Endodermal cell (in vitro differentiated cells): ENCODE results near the gene LCAT. TPM values are rescaled to one million over a fixed set of nuclear protein-coding genes. Genes with fewer than 3 reads are reported as not detected.
A peak's percentile ranks its signal among the peaks of the same experiment; 100 is the strongest.

Experiments used
- DNase-seq: peaks from one replicate; pipeline ENCODE4 v3.0.0-alpha.2; 2017
- H3K27ac ChIP-seq: 2 replicates; pipeline ENCODE4 v1.5.1; 2013; ENCODE audit warnings: mild to moderate bottlenecking, low read depth, low read length, moderate library complexity
- H3K27me3 ChIP-seq: 2 replicates; pipeline ENCODE4 v1.6.1; 2013; ENCODE audit warnings: mild to moderate bottlenecking, low read length, moderate library complexity; ENCODE audit not compliant: insufficient read depth, control insufficient read depth, poor library complexity, severe bottlenecking
- H3K36me3 ChIP-seq: 2 replicates; pipeline ENCODE4 v1.7.0; 2013; ENCODE audit warnings: mild to moderate bottlenecking, low read length, moderate library complexity; ENCODE audit not compliant: control insufficient read depth, insufficient read depth
- H3K4me1 ChIP-seq: one replicate; pipeline ENCODE4 v1.7.0; 2013; ENCODE audit warnings: low read length; ENCODE audit not compliant: control insufficient read depth, insufficient read depth
- H3K4me3 ChIP-seq: 2 replicates; pipeline ENCODE4 v1.5.1; 2013; ENCODE audit warnings: mild to moderate bottlenecking, low read length, moderate library complexity
- H3K9ac ChIP-seq: 2 replicates; pipeline ENCODE4 v1.6.1; 2013; ENCODE audit warnings: mild to moderate bottlenecking, low read length, moderate library complexity; ENCODE audit not compliant: poor library complexity, severe bottlenecking; ENCODE audit errors: extremely low read depth
- H3K9me3 ChIP-seq: 2 replicates; pipeline ENCODE4 v1.6.1; 2013; ENCODE audit warnings: mild to moderate bottlenecking, low read length, moderate library complexity; ENCODE audit not compliant: control insufficient read depth
- H3K27ac Mint-ChIP-seq: 2 replicates; pipeline ENCODE4 v1.8.0; 2020; ENCODE audit warnings: mixed read lengths
- H3K27me3 Mint-ChIP-seq: 2 replicates; pipeline ENCODE4 v1.8.0; 2021; ENCODE audit warnings: mild to moderate bottlenecking, mixed read lengths; ENCODE audit not compliant: insufficient read depth
- H3K36me3 Mint-ChIP-seq: 2 replicates; pipeline ENCODE4 v1.8.0; 2020; ENCODE audit warnings: low read depth, mixed read lengths
- H3K4me1 Mint-ChIP-seq: 2 replicates; pipeline ENCODE4 v1.8.0; 2020; ENCODE audit warnings: mixed read lengths
- H3K4me3 Mint-ChIP-seq: 2 replicates; pipeline ENCODE4 v1.8.0; 2020; ENCODE audit warnings: mild to moderate bottlenecking, moderate library complexity, mixed read lengths
- H3K9me3 Mint-ChIP-seq: 2 replicates; pipeline ENCODE4 v1.8.0; 2020; ENCODE audit warnings: mild to moderate bottlenecking, mixed read lengths
- CTCF ChIP-seq: fragments of 200-600 bp; sonication (generic); conservative IDR thresholded peaks from 2 replicates; pipeline ENCODE4 v1.5.0; 2021; ENCODE audit warnings: antibody characterized with exemption, mild to moderate bottlenecking
- WGBS, 2 experiments: methylation state at CpG; one replicate each; pipeline versions ENCODE4 v1.1.5 to v1.1.7; 2013; ENCODE audit warnings: missing lambda C conversion rate in 2 of 2, mixed read lengths in 1 of 2; ENCODE audit not compliant: insufficient coverage in 1 of 2, insufficient read length in 1 of 2; 5-methylcytosine and 5-hydroxymethylcytosine counted together
- total RNA-seq, 2 donors: library from RNA; stranded (reverse); fragmentation: NEBNext Ultra II Directional in 1 of 2; extraction: Animal tissue kit (Norgen Biotek cat#: 25700) in 1 of 2; gene quantifications; 2 replicates in 1 of 2; 3 replicates in 1 of 2; pipeline ENCODE4 v1.2.1, GENCODE V29; 2021

Gene LCAT
- total RNA-seq, 2 donors from 2014 or later: 8.4 to 14.3 TPM

GRCh38 chr16:67930191-67930590 lies 13.7 kb downstream of the LCAT start:
- no peak overlapping the region for H3K27ac ChIP-seq
- no peak for TF ChIP-seq CTCF
- 96 to 99% methylated on average over 14 of the region's 14 CpGs for WGBS, 2 experiments
- no peak for DNase-seq
- no peak overlapping the region for H3K4me3 Mint-ChIP-seq
- H3K27ac Mint-ChIP-seq: no peak overlapping the region
- H3K4me1 ChIP-seq: no peaks in the 10 kb centered on the region
- H3K4me1 Mint-ChIP-seq: peaks cover 20% of the 10 kb centered on the region
- H3K36me3 ChIP-seq: peaks cover 15% of the 10 kb centered on the region
- H3K9me3 ChIP-seq: no peaks in the 10 kb centered on the region
- H3K27me3 Mint-ChIP-seq: no peaks in the 10 kb centered on the region
- no peaks in the 10 kb centered on the region for H3K27me3 ChIP-seq
- H3K9ac ChIP-seq: no peak overlapping the region
- peaks cover 18% of the 10 kb centered on the region for H3K36me3 Mint-ChIP-seq
- no peaks in the 10 kb centered on the region for H3K9me3 Mint-ChIP-seq
- H3K4me3 ChIP-seq: no peak overlapping the region

GRCh38 chr16:67928561-67929364 lies 15.2 kb downstream of the LCAT start:
- Histone ChIP-seq H3K4me3 (no peak overlapping the region), H3K9ac (no peak overlapping the region), H3K36me3 (peaks cover 15% of the 10 kb centered on the region), H3K27ac (no peak overlapping the region), H3K4me1 (no peaks in the 10 kb centered on the region), H3K9me3 (no peaks in the 10 kb centered on the region), H3K27me3 (no peaks in the 10 kb centered on the region)
- no peaks in the 10 kb centered on the region for H3K9me3 Mint-ChIP-seq
- H3K27ac Mint-ChIP-seq: no peak overlapping the region
- H3K4me3 Mint-ChIP-seq: no peak overlapping the region
- DNase-seq: peak; percentile 92
- peaks cover 12% of the 10 kb centered on the region for H3K4me1 Mint-ChIP-seq
- WGBS, 2 experiments: 45 to 65% methylated on average over 6 to 16 of the region's 16 CpGs
- TF ChIP-seq CTCF: peak; percentile 93
- no peaks in the 10 kb centered on the region for H3K27me3 Mint-ChIP-seq
- H3K36me3 Mint-ChIP-seq: peaks cover 21% of the 10 kb centered on the region

GRCh38 chr16:67928147-67928546 lies 15.8 kb downstream of the LCAT start:
- DNase-seq: no peak
- Histone ChIP-seq H3K36me3 (peaks cover 15% of the 10 kb centered on the region), H3K9me3 (no peaks in the 10 kb centered on the region), H3K27me3 (no peaks in the 10 kb centered on the region), H3K9ac (no peak overlapping the region), H3K4me1 (no peaks in the 10 kb centered on the region), H3K27ac (no peak overlapping the region), H3K4me3 (no peak overlapping the region)
- H3K9me3 Mint-ChIP-seq: no peaks in the 10 kb centered on the region
- no peak overlapping the region for H3K4me3 Mint-ChIP-seq
- peak overlapping the region; percentile 42 for H3K27ac Mint-ChIP-seq
- TF ChIP-seq CTCF: no peak
- peaks cover 21% of the 10 kb centered on the region for H3K36me3 Mint-ChIP-seq
- H3K27me3 Mint-ChIP-seq: no peaks in the 10 kb centered on the region
- H3K4me1 Mint-ChIP-seq: peaks cover 12% of the 10 kb centered on the region
- WGBS, 2 experiments: 87 to 88% methylated on average over 3 to 7 of the region's 7 CpGs
